Neural cell (in vitro differentiated cells): ENCODE results near the gene GDAP2. TPM values are rescaled to one million over a fixed set of nuclear protein-coding genes. Genes with fewer than 3 reads are reported as not detected.

ENCODE experiments used
- H2AFZ ChIP-seq: fragments of 200-600, 300-800 bp; sonication (generic), shearing (Covaris generic); 2 replicates; pipeline ENCODE4 v1.6.0; 2014; ENCODE audit warnings: low read depth, mild to moderate bottlenecking, antibody characterized with exemption, low read length, moderate library complexity
- H3F3A ChIP-seq: fragments of 200-600 bp; shearing (Covaris generic); 2 replicates; pipeline ENCODE4 v1.6.1; 2016; ENCODE audit warnings: mild to moderate bottlenecking, moderate library complexity, mixed read lengths, antibody characterized with exemption, low read length; ENCODE audit not compliant: insufficient read depth, poor library complexity, severe bottlenecking
- H3K27ac ChIP-seq: fragments of 200-600, 300-800 bp; sonication (generic), shearing (Covaris generic); 2 replicates; pipeline ENCODE4 v1.5.1; 2014; ENCODE audit warnings: mild to moderate bottlenecking, low read length, moderate library complexity
- H3K27me3 ChIP-seq: fragments of 300-800, 200-600 bp; sonication (generic), shearing (Covaris generic); 2 replicates; pipeline ENCODE4 v1.6.0; 2014; ENCODE audit warnings: mild to moderate bottlenecking, low read depth, low read length, moderate library complexity; ENCODE audit not compliant: insufficient read depth
- H3K36me3 ChIP-seq: fragments of 300-800, 200-600 bp; sonication (generic), shearing (Covaris generic); 2 replicates; pipeline ENCODE4 v1.5.1; 2014; ENCODE audit warnings: mild to moderate bottlenecking, antibody characterized with exemption, low read length, moderate library complexity; ENCODE audit not compliant: insufficient read depth
- H3K4me2 ChIP-seq: fragments of 300-800, 200-600 bp; sonication (generic), shearing (Covaris generic); 2 replicates; pipeline ENCODE4 v1.6.0; 2014; ENCODE audit warnings: mild to moderate bottlenecking, low read length
- H3K4me3 ChIP-seq: fragments of 300-800, 200-600 bp; sonication (generic), shearing (Covaris generic); 2 replicates; pipeline ENCODE4 v1.5.1; 2014; ENCODE audit warnings: mild to moderate bottlenecking, low read length, moderate library complexity
- H3K79me2 ChIP-seq: fragments of 200-600 bp; shearing (Covaris generic); replicated peaks from 2 replicates; pipeline ENCODE4 v1.6.0; 2014; ENCODE audit warnings: mild to moderate bottlenecking, low read length, moderate library complexity; ENCODE audit not compliant: insufficient read depth
- H3K9ac ChIP-seq: fragments of 300-800, 200-600 bp; sonication (generic), shearing (Covaris generic); 2 replicates; pipeline ENCODE4 v1.6.1; 2016; ENCODE audit warnings: mild to moderate bottlenecking, low read length, mixed read lengths
- H3K9me2 ChIP-seq: fragments of 200-600 bp; shearing (Covaris generic); 2 replicates; pipeline ENCODE4 v1.6.1; 2016; ENCODE audit warnings: mild to moderate bottlenecking, low read length, mixed read lengths; ENCODE audit not compliant: insufficient read depth
- H3K9me3 ChIP-seq: fragments of 200-600, 300-800 bp; sonication (generic), shearing (Covaris generic); 2 replicates; pipeline ENCODE4 v1.6.1; 2016; ENCODE audit warnings: mild to moderate bottlenecking, mixed run types, low read length, moderate library complexity, mixed read lengths
- H4K20me1 ChIP-seq: fragments of 200-600 bp; shearing (Covaris generic); 2 replicates; pipeline ENCODE4 v1.6.1; 2016; ENCODE audit warnings: mild to moderate bottlenecking, mixed run types; ENCODE audit not compliant: insufficient read depth
- EP300 ChIP-seq: fragments of 450-650 bp; conservative IDR thresholded peaks from 2 replicates; pipeline ENCODE4 v1.6.1; 2014; ENCODE audit warnings: antibody characterized with exemption, mild to moderate bottlenecking, moderate library complexity; ENCODE audit not compliant: poor library complexity, severe bottlenecking
- EZH2 ChIP-seq: fragments of 200-600, 300-800 bp; shearing (Covaris generic), sonication (generic); IDR thresholded peaks from 2 replicates; pipeline ENCODE4 v1.6.1; 2014; ENCODE audit warnings: antibody characterized with exemption, low read length, borderline replicate concordance, mild to moderate bottlenecking; ENCODE audit not compliant: insufficient read depth, poor library complexity, severe bottlenecking
- MXI1 ChIP-seq: fragments of 450-650 bp; conservative IDR thresholded peaks from 2 replicates; pipeline ENCODE4 v1.6.1; 2014; ENCODE audit warnings: antibody characterized with exemption, mild to moderate bottlenecking; ENCODE audit not compliant: poor library complexity, severe bottlenecking
- POLR2AphosphoS5 ChIP-seq: IDR thresholded peaks from 2 replicates; pipeline ENCODE4 v1.6.1; 2012
- RAD21 ChIP-seq: fragments of 450-650 bp; conservative IDR thresholded peaks from 2 replicates; pipeline ENCODE4 v1.6.1; 2014; ENCODE audit warnings: antibody characterized with exemption, mild to moderate bottlenecking, moderate library complexity
- SMC3 ChIP-seq: fragments of 450-650 bp; conservative IDR thresholded peaks from 2 replicates; pipeline ENCODE4 v1.6.1; 2014; ENCODE audit warnings: antibody characterized with exemption, mild to moderate bottlenecking, moderate library complexity; ENCODE audit not compliant: poor library complexity
- TAF1 ChIP-seq: IDR thresholded peaks from 2 replicates; pipeline ENCODE4 v1.6.1; 2012; ENCODE audit warnings: low read depth
- polyA plus RNA-seq: library from polyadenylated mRNA; depleted of rRNA; stranded (reverse); fragments of >200 nt; gene quantifications from 2 replicates; pipeline ENCODE4 v1.2.3, GENCODE V29; 2014
- TF ChIP-seq, protein P1 (sequence below): fragments of 450-650 bp; IDR thresholded peaks from 2 replicates; pipeline ENCODE4 v1.5.1; 2014; ENCODE audit warnings: antibody characterized with exemption, mild to moderate bottlenecking, moderate library complexity; ENCODE audit not compliant: poor library complexity, severe bottlenecking
- TF ChIP-seq, protein P2 (sequence below): IDR thresholded peaks from 2 replicates; pipeline ENCODE4 v1.6.1; 2012; ENCODE audit warnings: borderline replicate concordance

Gene GDAP2
- polyA plus RNA-seq, 1 donor from 2014 or later, result 6.8 TPM

DNA sequence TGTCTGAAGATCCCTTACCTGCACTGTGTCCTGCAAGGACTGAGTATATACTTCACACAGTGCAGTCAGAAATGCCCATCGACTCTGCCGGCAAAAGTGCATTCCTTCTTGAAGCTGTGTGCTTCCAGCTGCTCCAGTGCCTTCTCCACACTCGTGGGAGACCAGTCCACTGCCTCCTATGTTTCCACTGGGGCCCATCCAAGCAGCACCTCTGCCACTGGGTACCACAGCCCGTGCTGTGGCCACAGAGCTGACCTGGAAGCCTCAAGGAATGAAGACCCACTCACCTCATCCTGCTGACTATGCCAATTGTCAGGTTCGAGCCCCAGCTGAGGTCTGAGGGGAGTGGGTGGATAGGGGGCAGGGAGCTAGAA, 108.1 kb downstream of the GDAP2 start:
- H3K9me2 ChIP-seq, result no peaks in the 10 kb centered on the region
- no peaks in the 10 kb centered on the region for H3K79me2 ChIP-seq
- H3K4me2 ChIP-seq, result no peak overlapping the region
- no peaks in the 10 kb centered on the region for H3K36me3 ChIP-seq
- H3K4me3 ChIP-seq, result no peak overlapping the region
- H3F3A ChIP-seq, result no peaks in the 10 kb centered on the region
- TF ChIP-seq MXI1 (no peak), EP300 (no peak), RAD21 (no peak), SMC3 (no peak), POLR2AphosphoS5 (no peak), TAF1 (no peak), EZH2 (no peak)
- TF ChIP-seq, protein P1, sequence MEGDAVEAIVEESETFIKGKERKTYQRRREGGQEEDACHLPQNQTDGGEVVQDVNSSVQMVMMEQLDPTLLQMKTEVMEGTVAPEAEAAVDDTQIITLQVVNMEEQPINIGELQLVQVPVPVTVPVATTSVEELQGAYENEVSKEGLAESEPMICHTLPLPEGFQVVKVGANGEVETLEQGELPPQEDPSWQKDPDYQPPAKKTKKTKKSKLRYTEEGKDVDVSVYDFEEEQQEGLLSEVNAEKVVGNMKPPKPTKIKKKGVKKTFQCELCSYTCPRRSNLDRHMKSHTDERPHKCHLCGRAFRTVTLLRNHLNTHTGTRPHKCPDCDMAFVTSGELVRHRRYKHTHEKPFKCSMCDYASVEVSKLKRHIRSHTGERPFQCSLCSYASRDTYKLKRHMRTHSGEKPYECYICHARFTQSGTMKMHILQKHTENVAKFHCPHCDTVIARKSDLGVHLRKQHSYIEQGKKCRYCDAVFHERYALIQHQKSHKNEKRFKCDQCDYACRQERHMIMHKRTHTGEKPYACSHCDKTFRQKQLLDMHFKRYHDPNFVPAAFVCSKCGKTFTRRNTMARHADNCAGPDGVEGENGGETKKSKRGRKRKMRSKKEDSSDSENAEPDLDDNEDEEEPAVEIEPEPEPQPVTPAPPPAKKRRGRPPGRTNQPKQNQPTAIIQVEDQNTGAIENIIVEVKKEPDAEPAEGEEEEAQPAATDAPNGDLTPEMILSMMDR, result no peak
- TF ChIP-seq, protein P2, sequence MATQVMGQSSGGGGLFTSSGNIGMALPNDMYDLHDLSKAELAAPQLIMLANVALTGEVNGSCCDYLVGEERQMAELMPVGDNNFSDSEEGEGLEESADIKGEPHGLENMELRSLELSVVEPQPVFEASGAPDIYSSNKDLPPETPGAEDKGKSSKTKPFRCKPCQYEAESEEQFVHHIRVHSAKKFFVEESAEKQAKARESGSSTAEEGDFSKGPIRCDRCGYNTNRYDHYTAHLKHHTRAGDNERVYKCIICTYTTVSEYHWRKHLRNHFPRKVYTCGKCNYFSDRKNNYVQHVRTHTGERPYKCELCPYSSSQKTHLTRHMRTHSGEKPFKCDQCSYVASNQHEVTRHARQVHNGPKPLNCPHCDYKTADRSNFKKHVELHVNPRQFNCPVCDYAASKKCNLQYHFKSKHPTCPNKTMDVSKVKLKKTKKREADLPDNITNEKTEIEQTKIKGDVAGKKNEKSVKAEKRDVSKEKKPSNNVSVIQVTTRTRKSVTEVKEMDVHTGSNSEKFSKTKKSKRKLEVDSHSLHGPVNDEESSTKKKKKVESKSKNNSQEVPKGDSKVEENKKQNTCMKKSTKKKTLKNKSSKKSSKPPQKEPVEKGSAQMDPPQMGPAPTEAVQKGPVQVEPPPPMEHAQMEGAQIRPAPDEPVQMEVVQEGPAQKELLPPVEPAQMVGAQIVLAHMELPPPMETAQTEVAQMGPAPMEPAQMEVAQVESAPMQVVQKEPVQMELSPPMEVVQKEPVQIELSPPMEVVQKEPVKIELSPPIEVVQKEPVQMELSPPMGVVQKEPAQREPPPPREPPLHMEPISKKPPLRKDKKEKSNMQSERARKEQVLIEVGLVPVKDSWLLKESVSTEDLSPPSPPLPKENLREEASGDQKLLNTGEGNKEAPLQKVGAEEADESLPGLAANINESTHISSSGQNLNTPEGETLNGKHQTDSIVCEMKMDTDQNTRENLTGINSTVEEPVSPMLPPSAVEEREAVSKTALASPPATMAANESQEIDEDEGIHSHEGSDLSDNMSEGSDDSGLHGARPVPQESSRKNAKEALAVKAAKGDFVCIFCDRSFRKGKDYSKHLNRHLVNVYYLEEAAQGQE, result no peak
- no peaks in the 10 kb centered on the region for H3K27me3 ChIP-seq
- H3K9ac ChIP-seq, result no peak overlapping the region
- H3K9me3 ChIP-seq, result no peaks in the 10 kb centered on the region
- H2AFZ ChIP-seq, result no peak overlapping the region
- no peak overlapping the region for H3K27ac ChIP-seq
- H4K20me1 ChIP-seq, result no peaks in the 10 kb centered on the region

DNA sequence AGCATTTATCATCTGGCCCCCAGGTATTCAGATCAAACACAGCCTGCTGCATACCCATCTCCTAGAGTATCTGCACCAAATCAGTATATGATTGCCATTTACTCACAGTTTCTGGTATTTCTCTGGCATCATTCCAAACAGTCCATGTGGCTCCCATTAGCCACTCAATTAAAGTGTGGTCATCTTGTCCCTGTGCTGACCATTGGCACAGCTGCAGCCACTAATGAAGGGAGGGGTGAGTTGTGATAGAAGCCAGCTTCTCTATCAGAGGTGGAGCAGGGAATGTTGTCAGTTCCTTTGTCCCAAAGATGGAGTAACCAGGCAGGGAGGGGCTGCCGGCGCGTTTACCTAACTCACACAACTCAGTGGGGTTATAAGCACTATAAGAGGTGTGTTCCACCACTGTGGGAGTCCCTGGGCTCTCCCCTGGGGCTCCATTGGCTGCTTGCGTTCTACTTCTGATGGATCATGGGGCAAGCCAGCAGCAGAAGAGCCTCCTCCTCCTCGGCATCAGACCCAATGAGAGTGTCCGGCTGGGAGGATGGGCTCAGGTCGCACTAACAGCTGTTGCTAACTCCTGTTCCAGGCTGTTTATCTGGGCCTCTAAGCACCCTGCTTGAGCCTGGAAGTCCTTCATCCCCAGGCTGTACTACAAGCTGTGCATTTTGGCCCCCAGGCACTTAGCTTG, 108.6 kb downstream of the GDAP2 start:
- TF ChIP-seq POLR2AphosphoS5 (no peak), TAF1 (no peak), MXI1 (no peak), SMC3 (no peak), RAD21 (no peak), EZH2 (no peak), EP300 (no peak)
- TF ChIP-seq, protein P1, result no peak
- TF ChIP-seq, protein P2, result no peak
- Histone ChIP-seq H3K9ac (no peak overlapping the region), H3K4me3 (no peak overlapping the region), H3K9me3 (no peaks in the 10 kb centered on the region), H4K20me1 (no peaks in the 10 kb centered on the region), H3K9me2 (no peaks in the 10 kb centered on the region), H3K4me2 (no peak overlapping the region), H3K27ac (no peak overlapping the region), H2AFZ (no peak overlapping the region), H3K36me3 (no peaks in the 10 kb centered on the region), H3K27me3 (no peaks in the 10 kb centered on the region), H3K79me2 (no peaks in the 10 kb centered on the region), H3F3A (no peaks in the 10 kb centered on the region)
